Measurements from ENCODE around the gene CCDC57. TPM values are rescaled to one million over a fixed set of nuclear protein-coding genes. Genes with fewer than 3 reads are reported as not detected.
A peak's percentile ranks its signal among the peaks of the same experiment; 100 is the strongest.

Gene CCDC57
- polyA plus RNA-seq, 3 donors, result 17.1 to 43.8 (median 20.1) TPM

DNA sequence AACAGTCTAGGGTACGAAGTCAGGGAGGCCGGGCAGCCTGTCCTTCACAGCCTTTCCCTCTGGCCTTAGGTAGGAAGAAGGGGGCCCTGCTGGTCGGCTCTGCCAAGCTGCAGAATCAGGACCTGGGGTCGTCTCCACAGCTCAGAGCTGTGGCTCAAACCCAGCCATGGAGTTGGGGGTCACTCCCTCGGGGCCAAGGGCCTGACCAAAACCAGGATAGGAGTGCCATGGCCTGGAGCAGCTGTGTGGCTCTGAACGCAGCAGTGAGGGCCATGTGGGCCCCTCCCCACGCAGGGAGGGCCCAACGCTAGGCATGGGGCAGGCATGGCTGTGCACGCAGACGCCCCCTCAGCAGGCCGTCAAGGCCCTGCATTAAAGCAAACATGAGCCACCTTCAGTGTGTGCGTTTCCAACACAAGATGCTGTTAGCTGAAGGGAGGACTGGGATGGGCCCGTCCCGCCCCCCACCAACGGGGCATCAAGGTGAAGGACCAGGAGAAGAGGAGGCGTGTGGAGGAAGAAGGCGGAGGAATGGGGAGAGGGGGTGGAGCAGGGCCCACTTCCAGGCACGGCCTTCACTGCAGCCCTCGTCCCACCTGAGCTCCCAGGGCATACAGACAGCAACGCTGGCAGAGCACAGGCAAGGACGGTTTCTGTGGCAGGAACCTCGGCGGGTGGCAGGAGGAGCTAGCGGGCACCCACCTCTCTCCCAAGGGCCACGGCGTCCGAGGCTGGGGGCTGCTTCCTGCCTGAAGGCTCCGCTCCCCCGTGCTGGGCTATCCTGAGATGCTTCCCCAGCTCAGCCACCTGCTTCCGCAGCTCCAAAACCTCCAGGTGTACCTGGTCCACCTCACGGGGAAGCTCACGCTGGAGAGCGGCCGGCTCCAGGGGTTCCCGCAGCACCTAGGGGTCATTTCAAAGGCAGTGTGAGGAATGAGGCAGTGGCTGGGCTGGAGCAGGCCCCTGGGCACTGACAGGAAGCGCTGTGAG is 55.3 kb downstream of the CCDC57 start:
- intact Hi-C loops (cut with micrococcal nuclease), result no loop called here
- TF ChIP-seq, protein P1, sequence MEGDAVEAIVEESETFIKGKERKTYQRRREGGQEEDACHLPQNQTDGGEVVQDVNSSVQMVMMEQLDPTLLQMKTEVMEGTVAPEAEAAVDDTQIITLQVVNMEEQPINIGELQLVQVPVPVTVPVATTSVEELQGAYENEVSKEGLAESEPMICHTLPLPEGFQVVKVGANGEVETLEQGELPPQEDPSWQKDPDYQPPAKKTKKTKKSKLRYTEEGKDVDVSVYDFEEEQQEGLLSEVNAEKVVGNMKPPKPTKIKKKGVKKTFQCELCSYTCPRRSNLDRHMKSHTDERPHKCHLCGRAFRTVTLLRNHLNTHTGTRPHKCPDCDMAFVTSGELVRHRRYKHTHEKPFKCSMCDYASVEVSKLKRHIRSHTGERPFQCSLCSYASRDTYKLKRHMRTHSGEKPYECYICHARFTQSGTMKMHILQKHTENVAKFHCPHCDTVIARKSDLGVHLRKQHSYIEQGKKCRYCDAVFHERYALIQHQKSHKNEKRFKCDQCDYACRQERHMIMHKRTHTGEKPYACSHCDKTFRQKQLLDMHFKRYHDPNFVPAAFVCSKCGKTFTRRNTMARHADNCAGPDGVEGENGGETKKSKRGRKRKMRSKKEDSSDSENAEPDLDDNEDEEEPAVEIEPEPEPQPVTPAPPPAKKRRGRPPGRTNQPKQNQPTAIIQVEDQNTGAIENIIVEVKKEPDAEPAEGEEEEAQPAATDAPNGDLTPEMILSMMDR (IDR thresholded peaks at IDR 0.05), result no peak
- Histone ChIP-seq H3K9me3 (replicated peaks in 1 of 2; ENCODE audit: control insufficient read depth in 1 of 2, insufficient read depth in 1 of 2, low read length in 2 of 2) (no peaks in the 10 kb centered on the region), H3K27ac (ENCODE audit: low read depth in 1 of 2, low read length in 2 of 2) (no peak overlapping the region), H3K9ac (ENCODE audit: insufficient read depth, low read length, poor library complexity, severe bottlenecking) (no peak overlapping the region), H2AFZ (ENCODE audit: insufficient read depth, low read depth, low read length, poor library complexity, severe bottlenecking) (no peak overlapping the region), H3K27me3 (ENCODE audit: control insufficient read depth in 2 of 2, insufficient read depth in 2 of 2, low read length in 2 of 2) (no peaks in the 10 kb centered on the region), H3K36me3 (replicated peaks in 1 of 2; ENCODE audit: control insufficient read depth in 1 of 2, insufficient read depth in 2 of 2, low read length in 2 of 2) (peaks cover 0 to 11% of the 10 kb centered on the region in 2 donors), H3K4me3 (replicated peaks in 1 of 3; ENCODE audit: low read depth in 2 of 3, low read length in 3 of 3) (no peak overlapping the region), H3K4me1 (ENCODE audit: control insufficient read depth in 1 of 2, insufficient read depth in 2 of 2, low read length in 2 of 2) (no peaks in the 10 kb centered on the region), H3K79me2 (ENCODE audit: insufficient read depth, low read length) (no peaks in the 10 kb centered on the region), H3K4me2 (replicated peaks; ENCODE audit: extremely low read depth, low read length, poor library complexity, severe bottlenecking) (no peak overlapping the region), H4K20me1 (ENCODE audit: insufficient read depth, low read length) (no peaks in the 10 kb centered on the region)
- H3K9me3 Mint-ChIP-seq, result peaks cover 0 to 3% (median 0%) of the 10 kb centered on the region in 7 donors
- WGBS (ENCODE audit: insufficient coverage), result 96% methylated on average over 31 of the region's 36 CpGs
- no peak overlapping the region for H3K4me3 Mint-ChIP-seq
- H3K36me3 Mint-ChIP-seq, result peaks cover 17 to 28% of the 10 kb centered on the region in 2 donors
- peak overlapping the region in 1 of 7 donors; percentile 37 for H3K27ac Mint-ChIP-seq
- no peaks in the 10 kb centered on the region for H3K4me1 Mint-ChIP-seq
- no peaks in the 10 kb centered on the region for H3K27me3 Mint-ChIP-seq (ENCODE audit: low read depth in 3 of 3)
- no peak for DNase-seq

DNA sequence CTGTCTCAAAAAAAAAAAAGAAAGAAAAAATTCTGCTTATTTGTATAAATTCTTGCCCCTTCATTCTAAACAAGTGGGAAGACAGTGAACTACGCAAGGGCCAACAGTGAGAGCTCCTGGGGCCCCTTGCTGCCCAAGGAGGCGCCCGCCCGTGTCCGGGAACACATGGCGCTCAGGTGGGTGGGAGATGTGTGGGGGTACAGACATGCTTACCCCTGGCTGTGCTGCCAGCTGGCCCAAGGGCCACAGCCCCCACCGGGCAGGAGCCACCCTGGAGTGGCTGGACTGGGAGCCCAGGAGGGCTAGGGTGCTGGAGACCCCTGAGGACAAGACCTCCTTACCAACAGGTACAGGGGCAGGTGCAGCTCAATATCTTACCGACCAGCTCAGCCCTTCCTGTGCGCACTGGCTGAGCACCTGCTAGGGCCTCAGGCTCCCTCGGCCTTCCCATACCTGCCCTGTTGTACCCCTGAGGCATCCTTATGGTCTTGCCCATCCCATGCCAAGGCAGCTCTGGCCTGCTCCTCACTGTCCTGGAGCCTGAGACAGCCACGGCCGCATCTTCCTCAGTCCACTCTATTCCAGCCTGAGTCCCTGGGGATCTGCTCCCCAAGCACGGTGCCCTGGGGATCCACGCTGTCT is 56.2 kb downstream of the CCDC57 start:
- H3K27ac Mint-ChIP-seq, result no peak overlapping the region
- 96% methylated on average over 10 of the region's 14 CpGs for WGBS (ENCODE audit: insufficient coverage)

More for the DNA sequence above, 56.2 kb downstream of the CCDC57 start:
- intact Hi-C loops (cut with micrococcal nuclease), result no loop called here
- Histone ChIP-seq H3K27me3 (ENCODE audit: control insufficient read depth in 2 of 2, insufficient read depth in 2 of 2, low read length in 2 of 2) (no peaks in the 10 kb centered on the region), H4K20me1 (ENCODE audit: insufficient read depth, low read length) (no peaks in the 10 kb centered on the region), H2AFZ (ENCODE audit: insufficient read depth, low read depth, low read length, poor library complexity, severe bottlenecking) (no peak overlapping the region), H3K4me1 (ENCODE audit: control insufficient read depth in 1 of 2, insufficient read depth in 2 of 2, low read length in 2 of 2) (no peaks in the 10 kb centered on the region), H3K4me2 (replicated peaks; ENCODE audit: extremely low read depth, low read length, poor library complexity, severe bottlenecking) (no peak overlapping the region), H3K9ac (ENCODE audit: insufficient read depth, low read length, poor library complexity, severe bottlenecking) (no peak overlapping the region), H3K4me3 (replicated peaks in 1 of 3; ENCODE audit: low read depth in 2 of 3, low read length in 3 of 3) (no peak overlapping the region), H3K27ac (ENCODE audit: low read depth in 1 of 2, low read length in 2 of 2) (no peak overlapping the region), H3K36me3 (replicated peaks in 1 of 2; ENCODE audit: control insufficient read depth in 1 of 2, insufficient read depth in 2 of 2, low read length in 2 of 2) (peaks cover 0 to 11% of the 10 kb centered on the region in 2 donors), H3K9me3 (replicated peaks in 1 of 2; ENCODE audit: control insufficient read depth in 1 of 2, insufficient read depth in 1 of 2, low read length in 2 of 2) (no peaks in the 10 kb centered on the region), H3K79me2 (ENCODE audit: insufficient read depth, low read length) (no peaks in the 10 kb centered on the region)
- H3K9me3 Mint-ChIP-seq, result peaks cover 0 to 3% (median 0%) of the 10 kb centered on the region in 7 donors
- H3K27me3 Mint-ChIP-seq (ENCODE audit: low read depth in 3 of 3), result no peaks in the 10 kb centered on the region
- TF ChIP-seq, protein P1 (IDR thresholded peaks at IDR 0.05), result no peak
- peaks cover 14 to 28% of the 10 kb centered on the region in 2 donors for H3K36me3 Mint-ChIP-seq
- no peak for DNase-seq
- H3K4me3 Mint-ChIP-seq, result no peak overlapping the region
- no peaks in the 10 kb centered on the region for H3K4me1 Mint-ChIP-seq

Data from CD14-positive monocyte (primary cell).